K562 (cell line): Measurements from ENCODE around the gene FKBP7. TPM values are rescaled to one million over a fixed set of nuclear protein-coding genes. Genes with fewer than 3 reads are reported as not detected.

Source experiments
- C11orf30 ChIP-seq: fragments of 450-650 bp; IDR thresholded peaks from 2 replicates; pipeline ENCODE4 v1.6.1; 2016; ENCODE audit warnings: low read depth, mild to moderate bottlenecking
- CC2D1A ChIP-seq: fragments of 450-650 bp; IDR thresholded peaks from 2 replicates; pipeline ENCODE4 v1.6.1; 2017; ENCODE audit warnings: mild to moderate bottlenecking
- CHD4 ChIP-seq: fragments of 200-600 bp; sonication (generic); IDR thresholded peaks from 3 replicates; pipeline ENCODE4 v1.6.1; 2012; ENCODE audit warnings: low read depth, mild to moderate bottlenecking, mixed read lengths, low read length, inconsistent platforms; ENCODE audit not compliant: insufficient read depth, insufficient replicate concordance, poor library complexity, severe bottlenecking
- CREBBP ChIP-seq: IDR thresholded peaks from one replicate; pipeline ENCODE4 v1.6.1; 2012; ENCODE audit warnings: low read depth, mild to moderate bottlenecking, control low read depth, inconsistent platforms, low read length
- E4F1 ChIP-seq: fragments of 250-450 bp; sonication (Bioruptor Pico); IDR thresholded peaks from 2 replicates; pipeline ENCODE4 v1.5.0; 2021; ENCODE audit warnings: mild to moderate bottlenecking, borderline replicate concordance
- FIP1L1 ChIP-seq: fragments of 200-400 bp; formaldehyde crosslinking; IDR thresholded peaks from 2 replicates; pipeline ENCODE4 v1.6.1; 2018; ENCODE audit warnings: mild to moderate bottlenecking, low read depth, low read length; ENCODE audit not compliant: poor library complexity, severe bottlenecking
- HDAC3 ChIP-seq: fragments of 450-650 bp; IDR thresholded peaks from 2 replicates; pipeline ENCODE4 v1.6.1; 2018; ENCODE audit warnings: borderline replicate concordance, mild to moderate bottlenecking, moderate library complexity; ENCODE audit not compliant: partially characterized antibody
- HDGF ChIP-seq: fragments of 450-650 bp; IDR thresholded peaks from 2 replicates; pipeline ENCODE4 v1.6.1; 2016
- HNRNPL ChIP-seq: fragments of 200-400 bp; formaldehyde crosslinking; IDR thresholded peaks from 2 replicates; pipeline ENCODE4 v1.6.1; 2017; ENCODE audit warnings: low read depth, mild to moderate bottlenecking, low read length
- IRF1 ChIP-seq: sonication (generic); formaldehyde crosslinking; IDR thresholded peaks from 2 replicates; pipeline ENCODE4 v1.8.0; 2022; ENCODE audit warnings: missing genetic modification reagents, mild to moderate bottlenecking, borderline replicate concordance
- MEF2D ChIP-seq: conservative IDR thresholded peaks from 2 replicates; pipeline ENCODE4 v1.6.1; 2016; ENCODE audit warnings: low read depth, missing genetic modification characterization, missing compliant biosample characterization
- RERE ChIP-seq: sonication (generic); formaldehyde crosslinking; IDR thresholded peaks from 2 replicates; pipeline ENCODE4 v1.8.0; 2023; ENCODE audit warnings: missing genetic modification reagents, mild to moderate bottlenecking, borderline replicate concordance
- TAF7 ChIP-seq: fragments of 450-650 bp; IDR thresholded peaks from 2 replicates; pipeline ENCODE4 v1.6.1; 2016; ENCODE audit warnings: missing genetic modification characterization, missing compliant biosample characterization
- WHSC1 ChIP-seq: IDR thresholded peaks from one replicate; pipeline ENCODE4 v1.6.1; 2012; ENCODE audit warnings: low read length, control low read depth, inconsistent platforms
- ZC3H8 ChIP-seq: fragments of 450-650 bp; IDR thresholded peaks from 2 replicates; pipeline ENCODE4 v1.6.1; 2017
- ZNF280B ChIP-seq: fragments of 250-450 bp; sonication (Bioruptor Pico); IDR thresholded peaks from 2 replicates; pipeline ENCODE4 v1.5.1; 2021; ENCODE audit warnings: mild to moderate bottlenecking
- ZNF696 ChIP-seq: fragments of 250-450 bp; sonication (Bioruptor Pico); conservative IDR thresholded peaks from 2 replicates; pipeline ENCODE4 v1.4.0; 2020; ENCODE audit warnings: mild to moderate bottlenecking, moderate library complexity
- polyA plus RNA-seq, 8 experiments: library from polyadenylated mRNA; depleted of rRNA in 4 of 8; stranded (reverse) in 5 of 8; unstranded in 3 of 8; fragments of >200 nt; fragmentation: Nextera tagmentation in 2 of 8; fragmentation: Illumina TruSeq in 1 of 8; extraction: Ambion mirVana in 2 of 8; extraction: Trizol in 1 of 8; gene quantifications; 2 replicates each; pipeline versions ENCODE4 v1.2.1 to v1.2.3, GENCODE V29; 2011 to 2014; ENCODE audit warnings: inconsistent platforms in 1 of 8, missing spikeins in 1 of 8
- total RNA-seq, 7 experiments: library from RNA; depleted of rRNA in 6 of 7; stranded (reverse); fragments of >200 nt in 6 of 7; fragmentation: Illumina TruSeq in 2 of 7; extraction: Trizol in 2 of 7; gene quantifications; 2 replicates each; pipeline versions ENCODE4 v1.2.1 to v1.2.3, GENCODE V29; 2011 to 2021; ENCODE audit warnings: low replicate concordance in 1 of 7

The FKBP7 gene
- total and polyA plus RNA-seq, 9 of the 15 experiments (the other 6 are each of a cell fraction or from before 2014, with no cell fraction given): 6.1 to 23.2 (median 19.0) TPM

GRCh38 chr2:178414266-178415247, 63.8 kb downstream of the FKBP7 start (continued):
- no peak for TF ChIP-seq ZNF280B (CRISPR knock-in tag)
- no peak; the same call in 1 of the 2 replicates for TF ChIP-seq MEF2D (tag)
- no peak for TF ChIP-seq ZC3H8
- no peak for TF ChIP-seq HDGF
- TF ChIP-seq FIP1L1: no peak
- peak; percentile 53 for TF ChIP-seq HDAC3
- no peak for TF ChIP-seq CREBBP
- TF ChIP-seq IRF1 (CRISPR knock-in tag): no peak
- TF ChIP-seq HNRNPL: no peak
- TF ChIP-seq RERE (CRISPR knock-in tag): no peak
- no peak for TF ChIP-seq ZNF696 (CRISPR knock-in tag)
- no peak for TF ChIP-seq WHSC1
- peak; percentile 56 for TF ChIP-seq C11orf30
- TF ChIP-seq CC2D1A: peak; percentile 90
- TF ChIP-seq E4F1 (CRISPR knock-in tag): no peak; the same call in 1 of the 2 replicates
- TF ChIP-seq CHD4: no peak
- no peak for TF ChIP-seq TAF7 (tag)
